SU-DHL-6 (cell line): ENCODE results near the gene APOB.

Experiments used
- H2AFZ ChIP-seq: fragments of 200-600 bp; sonication (generic); 2 replicates; pipeline ENCODE4 v1.6.1; 2014; ENCODE audit warnings: low read depth, mild to moderate bottlenecking, moderate library complexity, mixed read lengths, antibody characterized with exemption, low read length; ENCODE audit not compliant: severe bottlenecking
- H3F3A ChIP-seq: fragments of 200-600 bp; shearing (Covaris generic); 2 replicates; pipeline ENCODE4 v1.6.0; 2016; ENCODE audit warnings: antibody characterized with exemption, mild to moderate bottlenecking; ENCODE audit not compliant: insufficient read depth
- H3K27ac ChIP-seq: fragments of 200-600 bp; sonication (generic); 2 replicates; pipeline ENCODE4 v1.5.1; 2016; ENCODE audit warnings: low read depth, mild to moderate bottlenecking, low read length, moderate library complexity, mixed read lengths
- H3K27me3 ChIP-seq: fragments of 200-600 bp; sonication (generic), shearing (Covaris generic); 2 replicates; pipeline ENCODE4 v1.6.0; 2014; ENCODE audit warnings: mild to moderate bottlenecking, low read length
- H3K36me3 ChIP-seq: fragments of 200-600 bp; sonication (generic); 2 replicates; pipeline ENCODE4 v1.6.1; 2014; ENCODE audit warnings: mild to moderate bottlenecking, low read length, mixed read lengths
- H3K4me2 ChIP-seq: fragments of 300-600, 200-600 bp; shearing (Covaris generic), sonication (generic); 2 replicates; pipeline ENCODE4 v1.6.0; 2014; ENCODE audit warnings: low read length, low read depth, mild to moderate bottlenecking; ENCODE audit not compliant: poor library complexity, severe bottlenecking
- H3K4me3 ChIP-seq: fragments of 200-600 bp; sonication (generic); 2 replicates; pipeline ENCODE4 v1.5.1; 2014; ENCODE audit warnings: antibody characterized with exemption, low read length, mild to moderate bottlenecking, mixed read lengths; ENCODE audit not compliant: insufficient read depth, poor library complexity, severe bottlenecking
- H3K79me2 ChIP-seq: fragments of 200-600 bp; sonication (generic); 2 replicates; pipeline ENCODE4 v1.6.1; 2014; ENCODE audit warnings: mild to moderate bottlenecking, low read length, moderate library complexity; ENCODE audit not compliant: insufficient read depth
- H3K9ac ChIP-seq: fragments of 200-600 bp; sonication (generic); 2 replicates; pipeline ENCODE4 v1.7.0; 2014; ENCODE audit warnings: mild to moderate bottlenecking, low read length
- H3K9me2 ChIP-seq: fragments of 200-600 bp; sonication (generic); replicated peaks from 2 replicates; pipeline ENCODE4 v1.6.1; 2014; ENCODE audit warnings: low read length; ENCODE audit not compliant: insufficient read depth
- H3K9me3 ChIP-seq: fragments of 200-600 bp; sonication (generic); 2 replicates; pipeline ENCODE4 v1.6.1; 2014; ENCODE audit warnings: low read length, mixed read lengths; ENCODE audit not compliant: insufficient read depth
- H4K20me1 ChIP-seq: fragments of 200-600 bp; sonication (generic); 2 replicates; pipeline ENCODE4 v1.6.1; 2014; ENCODE audit warnings: low read depth, mild to moderate bottlenecking, antibody characterized with exemption, low read length, moderate library complexity, mixed read lengths
- EZH2phosphoT487 ChIP-seq: fragments of 200-600 bp; sonication (generic), shearing (Covaris generic); conservative IDR thresholded peaks from 2 replicates; pipeline ENCODE4 v1.6.1; 2018; ENCODE audit warnings: mild to moderate bottlenecking, antibody characterized with exemption, low read length, moderate library complexity, mixed read lengths
- TF ChIP-seq, protein P1 (sequence below): fragments of 200-600 bp; sonication (generic); IDR thresholded peaks from one replicate; pipeline ENCODE4 v1.5.1; 2017; ENCODE audit warnings: antibody characterized with exemption, mild to moderate bottlenecking, low read length, moderate library complexity; ENCODE audit not compliant: insufficient read depth, poor library complexity, severe bottlenecking

Gene APOB

DNA sequence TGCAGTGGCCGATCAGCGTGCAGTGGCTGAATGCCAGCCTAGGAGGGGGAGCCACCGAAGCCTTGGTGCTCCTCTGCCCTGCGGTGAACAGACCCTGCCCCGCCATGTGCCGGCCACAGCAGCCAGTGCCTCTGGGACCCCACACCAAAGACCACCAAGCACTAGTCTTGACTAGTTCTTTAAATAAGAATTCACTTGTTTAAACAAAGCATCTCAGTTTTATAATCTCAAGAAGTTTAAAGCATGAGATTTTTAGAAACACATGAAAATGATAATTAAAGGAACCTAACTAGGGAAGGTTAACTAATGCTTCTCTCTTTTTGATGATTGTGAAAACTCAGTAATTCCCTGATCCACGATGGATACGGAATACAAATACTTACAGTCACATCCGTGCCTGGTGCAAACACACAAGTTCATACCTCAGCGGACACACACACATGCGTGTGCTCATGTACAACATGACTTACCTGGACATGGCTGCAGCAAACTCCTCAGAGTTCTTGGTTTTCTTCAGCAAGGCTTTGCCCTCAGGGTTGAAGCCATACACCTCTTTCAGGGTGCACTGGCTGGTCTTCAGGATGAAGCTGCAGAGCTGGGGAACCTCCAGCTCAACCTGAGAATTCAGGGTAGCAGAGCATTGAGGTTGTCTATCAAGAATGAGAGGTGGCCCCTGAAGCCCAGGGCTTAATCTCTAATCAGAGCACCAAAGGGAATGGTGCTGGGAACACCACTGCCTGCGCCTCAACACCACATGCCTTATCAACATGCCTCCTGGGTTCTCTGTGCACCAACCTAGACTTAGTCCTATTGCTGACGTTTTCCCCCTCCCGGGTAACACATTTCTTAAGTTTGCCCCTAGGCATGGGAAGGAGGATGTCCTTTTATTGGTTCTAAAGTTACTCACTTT is 3.1 kb downstream of the APOB start:
- Histone ChIP-seq H2AFZ (no peak overlapping the region), H3K4me3 (no peak overlapping the region), H3K27ac (no peak overlapping the region), H3K9ac (no peak overlapping the region), H4K20me1 (no peaks in the 10 kb centered on the region), H3K9me3 (no peaks in the 10 kb centered on the region), H3K79me2 (no peaks in the 10 kb centered on the region), H3F3A (no peaks in the 10 kb centered on the region), H3K9me2 (no peaks in the 10 kb centered on the region), H3K27me3 (no peaks in the 10 kb centered on the region), H3K36me3 (no peaks in the 10 kb centered on the region), H3K4me2 (no peak overlapping the region)
- no peak for TF ChIP-seq EZH2phosphoT487
- TF ChIP-seq, protein P1, sequence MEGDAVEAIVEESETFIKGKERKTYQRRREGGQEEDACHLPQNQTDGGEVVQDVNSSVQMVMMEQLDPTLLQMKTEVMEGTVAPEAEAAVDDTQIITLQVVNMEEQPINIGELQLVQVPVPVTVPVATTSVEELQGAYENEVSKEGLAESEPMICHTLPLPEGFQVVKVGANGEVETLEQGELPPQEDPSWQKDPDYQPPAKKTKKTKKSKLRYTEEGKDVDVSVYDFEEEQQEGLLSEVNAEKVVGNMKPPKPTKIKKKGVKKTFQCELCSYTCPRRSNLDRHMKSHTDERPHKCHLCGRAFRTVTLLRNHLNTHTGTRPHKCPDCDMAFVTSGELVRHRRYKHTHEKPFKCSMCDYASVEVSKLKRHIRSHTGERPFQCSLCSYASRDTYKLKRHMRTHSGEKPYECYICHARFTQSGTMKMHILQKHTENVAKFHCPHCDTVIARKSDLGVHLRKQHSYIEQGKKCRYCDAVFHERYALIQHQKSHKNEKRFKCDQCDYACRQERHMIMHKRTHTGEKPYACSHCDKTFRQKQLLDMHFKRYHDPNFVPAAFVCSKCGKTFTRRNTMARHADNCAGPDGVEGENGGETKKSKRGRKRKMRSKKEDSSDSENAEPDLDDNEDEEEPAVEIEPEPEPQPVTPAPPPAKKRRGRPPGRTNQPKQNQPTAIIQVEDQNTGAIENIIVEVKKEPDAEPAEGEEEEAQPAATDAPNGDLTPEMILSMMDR: no peak

DNA sequence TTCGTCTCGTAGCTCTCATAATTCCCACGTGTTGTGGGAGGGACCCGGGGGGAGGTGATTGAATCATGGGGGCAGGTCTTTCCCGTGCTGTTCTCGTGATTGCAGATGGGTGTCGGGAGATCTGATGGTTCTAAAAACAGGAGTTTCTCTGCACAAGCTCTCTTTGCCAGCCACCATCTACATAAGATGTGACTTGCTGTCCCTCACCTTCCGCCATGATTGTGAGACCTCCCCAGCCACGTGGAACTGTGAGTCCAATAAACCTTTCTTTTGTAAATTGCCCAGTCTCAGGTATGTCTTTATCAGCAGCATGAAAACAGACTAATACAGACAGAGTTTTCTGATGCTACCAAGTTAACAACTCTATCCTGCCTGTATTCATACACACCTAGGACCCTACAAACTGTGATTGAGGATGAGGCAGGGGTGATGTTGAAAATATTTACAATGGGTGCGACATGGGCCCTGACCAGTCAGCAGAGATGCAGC is 3.9 kb downstream of the APOB start:
- no peak for TF ChIP-seq EZH2phosphoT487
- TF ChIP-seq, protein P1: no peak
- no peak overlapping the region for H3K27ac ChIP-seq
- no peak overlapping the region for H2AFZ ChIP-seq
- no peaks in the 10 kb centered on the region for H4K20me1 ChIP-seq
- no peaks in the 10 kb centered on the region for H3K27me3 ChIP-seq
- H3K36me3 ChIP-seq: no peaks in the 10 kb centered on the region
- H3K4me2 ChIP-seq: no peak overlapping the region
- no peaks in the 10 kb centered on the region for H3F3A ChIP-seq
- no peaks in the 10 kb centered on the region for H3K9me2 ChIP-seq
- no peaks in the 10 kb centered on the region for H3K9me3 ChIP-seq
- H3K4me3 ChIP-seq: no peak overlapping the region
- no peaks in the 10 kb centered on the region for H3K79me2 ChIP-seq
- H3K9ac ChIP-seq: no peak overlapping the region

DNA sequence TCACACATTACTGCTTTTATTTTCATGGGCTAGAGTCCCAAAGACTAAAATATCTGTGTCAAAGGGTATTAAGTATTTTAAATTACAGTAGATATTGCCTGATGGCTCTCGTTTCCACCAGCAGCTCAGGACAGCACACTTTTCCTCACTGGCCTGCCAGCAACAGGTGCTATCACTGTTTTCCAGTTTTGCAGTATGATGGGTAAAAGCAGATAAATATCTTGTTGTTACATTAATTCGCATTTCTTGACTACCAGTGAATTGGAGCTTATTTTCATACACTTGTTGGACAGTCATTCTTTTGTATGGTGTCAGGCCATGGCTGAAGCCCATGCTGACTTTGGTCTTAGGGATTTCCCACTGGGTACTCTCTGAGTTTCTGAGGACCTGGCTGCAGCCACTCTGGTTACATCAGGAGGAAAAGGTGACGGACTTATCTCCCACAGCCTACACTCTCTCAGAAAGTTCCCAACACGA is 4.8 kb downstream of the APOB start:
- Histone ChIP-seq H3K4me2 (no peak overlapping the region), H3K27me3 (no peaks in the 10 kb centered on the region), H4K20me1 (no peaks in the 10 kb centered on the region), H3K4me3 (no peak overlapping the region), H3F3A (no peaks in the 10 kb centered on the region), H3K9me2 (no peaks in the 10 kb centered on the region), H3K9ac (no peak overlapping the region), H3K79me2 (no peaks in the 10 kb centered on the region), H3K27ac (no peak overlapping the region), H3K9me3 (no peaks in the 10 kb centered on the region), H3K36me3 (no peaks in the 10 kb centered on the region), H2AFZ (no peak overlapping the region)
- TF ChIP-seq, protein P1: no peak
- no peak for TF ChIP-seq EZH2phosphoT487
